ENCODE data around the gene CALB2.
A peak's percentile ranks its signal among the peaks of the same experiment; 100 is the strongest.
"Not testable (repeated sequence)": the region's sequence is repeated elsewhere in the genome, so short reads cannot be mapped to it uniquely, and the experiment has no call there.

The CALB2 gene

DNA sequence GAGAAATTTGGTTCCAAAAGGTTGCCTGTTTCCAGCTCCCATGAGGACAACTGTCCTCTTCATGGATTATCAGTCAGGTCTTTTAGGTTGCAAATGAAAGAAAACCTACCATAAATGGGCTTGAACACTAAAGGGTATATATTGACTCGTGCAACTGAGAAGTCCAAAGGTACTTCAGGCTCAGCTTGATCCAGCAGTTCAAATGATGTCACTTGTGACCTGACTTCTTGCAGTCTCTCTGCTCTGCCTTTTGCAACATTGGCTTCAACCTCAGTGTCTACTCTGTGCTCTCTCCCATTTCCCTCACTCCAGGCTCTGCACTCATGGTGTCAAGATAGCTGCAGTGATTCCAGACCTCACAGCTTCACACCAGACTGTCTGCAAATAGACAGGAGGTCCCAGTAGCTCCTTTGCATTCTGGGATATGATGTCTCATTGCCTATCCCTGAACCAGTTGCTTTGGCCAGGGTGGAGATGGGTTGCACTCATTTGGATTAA, 5.5 kb upstream of the CALB2 start:
- DNase-seq (ENCODE audit: low read depth): no peak

DNA sequence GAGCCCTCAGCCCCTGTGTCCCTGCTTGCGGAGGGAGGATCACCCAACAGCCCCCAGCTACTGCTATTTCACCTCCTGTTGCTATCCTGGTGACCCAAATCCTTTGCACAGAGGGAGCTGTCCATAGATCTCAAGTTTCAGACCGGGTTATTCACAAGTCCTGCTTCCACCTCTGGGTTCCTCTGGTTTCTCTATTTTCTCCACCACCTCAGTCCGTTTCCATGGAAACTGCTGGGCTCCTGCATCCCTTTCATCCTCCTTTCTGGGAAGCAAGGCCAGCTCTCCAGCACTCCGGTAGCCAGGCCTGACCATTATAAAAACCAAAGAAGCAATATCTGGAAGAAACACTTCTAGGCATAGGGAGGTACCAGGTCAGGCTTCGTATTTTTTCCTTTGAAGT, 4.8 kb upstream of the CALB2 start:
- no peak for DNase-seq (ENCODE audit: low read depth)

DNA sequence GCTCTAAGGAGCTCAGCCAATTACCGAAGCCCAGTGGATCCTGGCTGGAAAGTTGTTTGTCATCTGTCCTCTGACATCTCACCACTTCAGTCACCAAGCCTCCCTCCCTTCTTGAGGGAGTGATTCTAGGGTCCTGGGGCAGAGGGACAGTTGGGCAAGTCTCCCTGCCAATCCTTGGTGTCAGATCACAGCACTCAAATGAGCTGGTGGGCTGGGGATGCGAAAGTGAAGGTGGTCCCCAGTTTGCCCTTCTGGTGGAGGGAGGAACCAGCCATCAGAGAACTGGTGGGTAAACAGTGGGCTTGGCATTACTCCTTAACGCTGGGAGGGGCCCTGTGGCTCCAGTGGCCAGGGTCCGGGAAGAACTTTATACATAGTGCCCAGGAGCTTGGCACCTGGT, 4.4 kb upstream of the CALB2 start:
- no peak for DNase-seq (ENCODE audit: low read depth)

DNA sequence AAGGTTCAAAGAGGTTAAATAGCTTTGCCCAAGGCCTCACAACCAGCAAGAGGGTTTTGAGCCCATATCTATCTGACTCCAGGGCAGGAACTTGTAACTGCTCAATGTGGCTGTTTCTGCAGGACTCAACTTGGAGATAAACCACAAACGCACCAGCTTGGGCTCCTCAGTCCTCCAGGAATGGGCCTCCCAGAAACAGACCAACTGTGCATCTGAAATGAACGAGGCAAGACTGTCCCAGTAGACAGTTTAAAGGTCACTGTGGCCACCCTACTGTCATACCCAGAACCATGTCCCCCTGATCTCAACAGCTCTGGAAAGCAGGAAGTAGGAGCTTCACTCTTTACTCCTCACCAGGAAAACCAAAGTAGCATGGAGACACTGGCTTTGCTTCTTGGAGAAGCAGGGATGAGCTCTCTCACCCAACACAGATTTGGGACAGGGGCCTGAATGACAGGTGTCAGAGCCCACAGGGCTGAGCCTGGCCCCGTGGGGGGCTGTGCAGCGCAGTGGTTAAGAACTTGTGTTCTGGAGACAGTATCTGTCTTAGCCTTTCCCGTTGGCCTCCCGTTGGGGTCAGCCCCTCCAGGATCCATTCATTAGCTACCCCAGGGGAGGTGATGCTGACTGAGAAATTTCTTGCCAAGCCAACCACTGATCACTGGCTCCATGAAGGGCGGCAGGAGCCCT, 2.3 kb upstream of the CALB2 start:
- DNase-seq (ENCODE audit: low read depth): no peak

DNA sequence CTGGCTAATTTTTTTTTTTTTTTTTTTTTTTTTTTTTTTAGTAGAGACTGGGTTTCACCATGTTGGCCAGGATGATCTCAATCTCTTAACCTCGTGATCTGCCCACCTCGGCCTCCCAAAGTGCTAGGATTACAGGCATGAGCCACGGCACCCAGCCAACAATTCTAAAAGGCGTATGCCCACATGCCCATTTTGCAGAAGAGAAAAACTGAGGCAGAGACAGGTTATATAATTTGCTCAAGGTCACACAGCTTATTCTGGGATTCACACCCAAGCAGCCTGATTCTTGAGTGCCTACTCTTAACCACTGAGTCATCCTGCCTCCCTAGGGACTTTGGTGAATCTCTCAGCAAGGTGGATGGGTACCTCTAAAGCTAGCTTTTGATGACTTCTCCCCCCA, 1.6 kb upstream of the CALB2 start:
- DNase-seq (ENCODE audit: low read depth): not testable (repeated sequence)

DNA sequence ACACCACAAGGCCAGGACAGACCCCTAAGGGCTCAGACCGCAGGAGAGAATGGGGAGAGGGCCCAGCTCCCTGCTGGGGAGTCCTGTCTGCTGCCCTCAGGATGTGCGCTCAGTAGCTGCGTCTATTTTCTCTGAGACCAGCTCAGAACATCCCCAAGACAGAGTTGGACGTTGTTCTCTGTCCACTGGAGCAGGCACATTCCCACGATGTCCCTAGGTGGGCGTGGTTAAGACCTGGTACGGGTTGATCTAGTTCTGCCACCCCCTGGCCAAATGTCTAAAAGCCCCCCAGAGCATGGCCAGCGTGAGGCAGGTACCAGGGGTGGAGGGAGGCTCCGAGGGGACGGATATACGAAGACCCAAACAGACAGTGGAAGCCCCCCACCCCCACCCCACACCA, 842 bp upstream of the CALB2 start:
- DNase-seq (ENCODE audit: low read depth): no peak

DNA sequence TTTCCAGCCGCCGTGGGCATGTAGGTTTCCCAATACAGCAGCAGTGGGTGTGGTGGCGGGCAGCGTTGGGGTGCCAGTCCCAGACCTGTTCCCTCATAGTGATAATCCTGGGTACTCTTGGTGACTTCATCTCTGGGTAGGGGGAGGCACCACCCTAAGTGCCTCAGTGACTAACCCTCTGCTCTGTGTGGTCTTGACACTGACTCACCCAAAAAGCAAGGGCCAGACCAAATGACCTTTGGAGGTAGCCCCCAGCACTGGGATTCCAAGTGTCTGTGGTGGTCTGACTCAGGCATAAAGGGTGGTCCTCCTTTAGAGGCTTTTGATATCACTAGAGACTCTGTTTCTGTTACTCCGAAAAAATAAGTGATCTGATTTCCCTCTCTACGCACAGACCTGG, 908 bp downstream of the CALB2 start:
- no peak for DNase-seq (ENCODE audit: low read depth)

DNA sequence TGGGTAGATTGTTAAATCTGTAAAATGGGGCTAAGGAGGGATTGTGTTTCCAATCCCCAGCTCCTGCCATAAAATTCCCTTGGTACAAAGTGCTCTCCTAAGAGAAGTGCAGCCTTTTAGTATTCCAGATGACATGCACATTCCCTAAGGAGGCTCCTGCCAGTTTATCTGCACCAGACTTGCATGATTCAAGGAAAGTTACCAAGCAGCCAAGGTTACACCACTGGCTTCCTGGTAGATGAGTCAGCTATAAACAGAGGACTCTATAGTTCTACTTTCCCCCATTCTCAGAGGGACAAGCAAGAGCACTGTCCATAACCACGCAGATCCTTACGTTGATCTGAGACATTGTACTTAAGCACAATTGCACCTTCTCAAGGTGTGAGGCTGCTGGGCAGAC, 1.9 kb downstream of the CALB2 start:
- peak; percentile 69 for DNase-seq (ENCODE audit: low read depth)

DNA sequence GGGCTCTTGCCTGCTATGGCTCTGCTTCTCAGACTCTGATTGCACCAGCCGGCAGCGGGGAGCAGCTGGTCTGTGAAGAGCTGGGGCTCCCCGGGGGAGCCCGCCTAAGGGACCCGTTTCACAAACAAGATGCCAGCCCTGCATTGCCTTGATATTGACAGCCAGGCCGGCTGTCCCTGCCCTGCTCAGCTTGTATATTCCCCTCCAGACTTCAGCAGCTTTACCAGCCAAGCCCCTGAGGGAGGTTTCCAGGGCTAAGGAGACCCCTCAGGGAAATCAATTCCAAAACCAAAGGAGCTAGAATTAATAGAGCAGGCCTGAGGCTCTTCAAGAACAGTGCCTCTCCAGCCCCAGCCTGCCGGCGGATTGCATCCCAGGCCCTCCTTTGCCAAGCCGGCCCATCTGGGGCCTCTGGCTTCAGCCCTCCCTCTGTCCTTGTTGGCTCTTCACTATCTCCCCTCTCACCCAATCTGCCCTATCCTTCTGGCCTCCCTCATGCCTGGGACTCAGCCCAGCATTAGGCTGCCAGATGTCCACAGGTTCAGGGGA, 5.7 kb downstream of the CALB2 start:
- no peak for DNase-seq (ENCODE audit: low read depth)

DNA sequence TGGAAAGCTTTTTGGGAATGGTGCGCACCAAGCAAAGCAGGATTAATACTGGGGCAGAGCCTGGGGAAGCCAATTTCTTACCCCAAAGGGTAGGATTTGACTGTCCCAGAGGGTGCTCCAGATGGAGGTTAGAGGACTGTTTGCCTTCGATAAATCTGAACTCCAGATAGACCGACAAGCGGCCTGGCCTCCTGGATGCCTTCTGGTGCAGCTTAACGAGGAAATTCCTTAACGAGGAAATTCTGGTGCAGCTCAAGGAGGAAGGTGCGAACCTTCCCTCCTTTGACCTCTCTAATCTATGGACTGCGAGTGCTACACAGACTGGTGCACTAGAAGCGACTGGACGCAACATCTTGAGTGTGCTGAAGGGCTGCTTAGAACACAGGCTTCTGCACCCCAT, 6.5 kb downstream of the CALB2 start:
- DNase-seq (ENCODE audit: low read depth): no peak

DNA sequence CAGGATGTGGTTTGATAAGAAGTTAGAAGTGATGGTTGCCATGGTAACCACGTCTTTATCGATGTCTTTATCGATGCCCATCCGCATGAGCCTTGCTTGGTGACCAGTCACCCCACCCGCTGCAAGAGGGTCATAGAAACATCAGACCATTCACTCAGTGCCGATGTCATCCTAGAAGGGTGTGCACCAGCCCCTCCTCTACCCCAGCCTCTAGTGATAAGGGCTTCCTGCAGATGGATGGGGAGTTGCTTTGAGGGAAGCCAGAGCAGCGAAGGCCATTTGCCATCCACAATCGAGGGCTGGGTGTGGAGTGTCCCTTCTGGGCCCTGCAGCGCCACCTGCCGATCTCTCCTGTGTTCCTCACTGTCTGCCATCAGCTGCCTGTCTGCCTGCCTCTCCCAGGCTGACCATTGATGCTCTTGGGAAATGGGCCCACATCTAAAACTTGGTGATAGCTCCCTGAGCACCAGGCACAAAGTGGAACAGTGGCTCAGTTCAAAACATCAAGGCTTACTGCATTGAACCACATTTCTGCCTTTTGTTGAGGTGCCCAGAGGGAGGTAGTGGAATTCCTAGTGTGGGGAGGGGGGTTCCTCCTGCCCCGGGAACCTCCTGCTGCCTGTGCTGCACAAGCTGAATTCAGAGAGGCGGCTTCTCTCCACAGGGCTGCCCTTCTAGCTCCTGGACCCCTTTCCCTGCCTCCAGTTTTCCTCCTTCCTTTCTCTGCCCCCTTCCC, 8.9 kb downstream of the CALB2 start:
- DNase-seq (ENCODE audit: low read depth): no peak

DNA sequence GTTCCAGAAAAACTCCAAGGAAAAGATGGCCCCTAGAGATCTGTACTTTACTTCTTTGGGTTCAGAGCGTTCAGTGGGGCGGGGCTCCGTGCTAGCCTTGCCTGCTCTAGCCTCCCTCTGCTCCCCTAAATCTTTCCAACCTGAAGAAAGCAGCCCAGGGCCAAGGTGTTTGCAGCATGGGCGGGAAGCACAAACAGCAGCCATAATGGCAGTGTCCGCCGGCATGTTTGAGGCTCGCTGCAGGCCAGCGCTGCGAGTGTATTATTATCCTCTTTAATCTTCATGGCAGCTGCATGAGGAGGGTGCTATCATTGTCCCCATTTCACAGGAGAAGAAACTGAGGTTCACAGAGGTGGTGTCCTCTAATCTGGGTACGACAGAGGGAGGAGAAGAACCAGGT, 10.4 kb downstream of the CALB2 start:
- DNase-seq (ENCODE audit: low read depth): no peak

DNA sequence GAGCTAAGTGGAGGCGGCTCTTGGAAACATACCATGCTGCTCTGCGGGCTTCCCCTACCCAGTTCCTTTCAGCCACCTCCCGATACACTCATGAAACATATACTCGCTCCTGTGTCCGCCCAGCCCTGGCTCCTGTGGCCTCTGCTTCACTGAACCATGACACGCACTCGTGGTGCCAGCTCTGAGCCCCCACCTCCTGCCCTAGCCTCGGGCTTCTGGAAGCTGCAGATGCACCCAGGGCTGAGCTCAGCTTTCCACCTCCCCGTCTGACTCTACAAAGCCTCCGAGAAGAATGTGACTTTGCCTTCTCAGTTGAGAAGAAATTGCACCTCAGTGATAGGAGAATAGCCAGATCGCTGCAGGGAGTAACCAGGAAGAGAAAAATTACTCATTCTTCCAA, 11.0 kb downstream of the CALB2 start:
- no peak for DNase-seq (ENCODE audit: low read depth)

DNA sequence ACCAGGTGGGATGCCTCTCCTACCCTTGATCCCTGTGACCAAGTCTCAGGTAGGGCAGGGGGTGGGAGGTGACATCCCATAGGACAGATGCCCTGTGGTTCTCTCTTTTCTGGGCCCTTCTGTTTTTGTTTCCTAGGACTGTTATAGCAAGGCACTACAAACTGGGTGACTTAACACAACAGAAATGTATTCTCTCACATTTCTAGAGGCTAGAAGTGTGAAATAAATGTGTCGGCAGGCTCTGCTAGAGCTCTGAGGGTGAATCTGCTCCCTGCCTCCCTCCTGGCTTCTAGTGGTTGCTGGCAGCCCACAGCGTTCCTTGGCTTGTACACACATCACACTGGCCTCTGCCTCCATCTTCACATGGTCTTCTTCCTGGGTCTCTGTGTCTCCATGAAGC, 12.7 kb downstream of the CALB2 start:
- no peak for DNase-seq (ENCODE audit: low read depth)

DNA sequence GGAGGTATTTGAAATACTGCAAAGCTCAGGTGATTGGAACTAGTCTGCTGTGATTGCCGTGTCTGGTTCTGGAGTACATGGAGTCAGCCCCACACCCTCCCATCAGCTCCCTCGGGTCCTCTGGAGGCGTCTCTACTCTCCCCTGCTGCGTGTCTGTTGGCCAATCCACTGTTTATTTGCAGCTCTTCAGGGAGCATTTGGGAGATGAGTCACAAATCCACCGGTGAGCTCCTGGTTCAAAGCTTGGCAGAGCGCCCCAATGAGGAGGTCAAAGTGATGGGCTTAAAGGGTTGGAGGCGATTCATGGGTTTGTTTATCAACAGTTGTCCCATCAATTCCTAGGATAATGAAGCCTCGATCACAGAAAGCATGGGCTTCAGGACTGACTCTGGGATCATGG, 14.6 kb downstream of the CALB2 start:
- DNase-seq (ENCODE audit: low read depth): no peak

DNA sequence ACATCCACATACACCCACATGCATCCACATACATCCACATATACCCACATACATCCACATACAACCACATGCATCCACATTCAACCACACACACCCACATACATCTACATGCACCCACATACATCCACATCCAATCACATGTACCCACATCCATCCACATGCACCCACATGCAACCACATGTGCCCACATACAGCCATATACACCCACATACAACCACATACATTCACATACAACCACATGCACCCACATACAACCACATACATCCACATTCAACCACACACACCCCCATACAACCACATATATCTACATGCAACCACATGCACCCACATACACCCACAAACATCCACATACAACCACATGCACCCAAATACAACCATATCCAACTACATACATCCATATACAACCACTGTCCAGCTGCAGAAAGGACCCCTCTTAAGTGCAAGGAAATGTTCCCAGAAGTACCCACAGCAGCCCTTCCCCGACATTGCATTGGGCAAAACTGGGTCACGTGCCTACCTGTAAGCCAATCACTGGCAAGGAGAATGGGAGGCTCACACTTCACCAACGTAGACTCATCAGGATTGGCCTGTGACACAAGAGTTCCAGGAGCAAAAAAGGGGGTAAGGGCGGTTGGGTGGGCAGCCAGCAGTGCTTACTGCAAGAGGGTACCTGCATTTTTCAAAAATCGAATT, 18.1 kb downstream of the CALB2 start:
- DNase-seq (ENCODE audit: low read depth): no peak

DNA sequence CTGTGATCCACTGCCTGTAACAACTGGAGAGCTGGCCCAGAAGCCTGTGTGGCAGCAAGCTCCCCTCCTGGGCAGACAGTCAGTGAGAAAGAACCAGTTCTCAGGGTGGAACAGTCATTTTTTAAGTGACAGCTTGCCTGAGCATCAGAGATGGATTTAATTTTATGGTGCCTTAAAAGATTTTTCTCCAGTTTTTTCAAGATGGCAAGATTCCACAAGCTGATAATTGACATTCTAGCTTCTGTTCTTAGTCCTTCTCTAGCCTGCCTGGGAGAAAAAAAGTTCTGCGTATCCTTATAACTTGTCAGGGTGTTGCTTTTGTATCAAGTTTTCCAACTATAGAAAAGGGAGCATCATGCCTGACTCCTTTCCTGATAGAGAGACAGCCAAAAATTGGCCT, 21.2 kb downstream of the CALB2 start:
- DNase-seq (ENCODE audit: low read depth): no peak

DNA sequence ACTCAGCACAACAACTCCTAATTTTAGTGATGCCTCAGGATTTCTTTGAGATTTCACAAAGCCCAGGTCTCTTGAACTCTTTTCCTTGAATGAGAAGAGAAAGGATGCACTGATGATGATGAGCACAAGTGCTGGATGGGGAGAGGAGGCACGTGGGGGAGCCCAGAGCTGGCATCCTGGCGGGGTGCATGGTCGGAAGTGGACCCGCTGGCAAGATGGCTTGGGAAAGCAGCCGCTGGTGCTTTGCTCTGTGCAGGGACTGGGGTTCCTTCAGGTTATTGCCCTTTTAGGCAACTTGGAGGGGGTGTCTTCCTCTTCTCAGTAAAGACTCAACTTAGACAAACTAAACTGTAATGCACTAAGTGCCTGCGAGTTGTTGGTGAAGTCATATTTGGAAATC, 22.3 kb downstream of the CALB2 start:
- DNase-seq (ENCODE audit: low read depth): no peak

DNA sequence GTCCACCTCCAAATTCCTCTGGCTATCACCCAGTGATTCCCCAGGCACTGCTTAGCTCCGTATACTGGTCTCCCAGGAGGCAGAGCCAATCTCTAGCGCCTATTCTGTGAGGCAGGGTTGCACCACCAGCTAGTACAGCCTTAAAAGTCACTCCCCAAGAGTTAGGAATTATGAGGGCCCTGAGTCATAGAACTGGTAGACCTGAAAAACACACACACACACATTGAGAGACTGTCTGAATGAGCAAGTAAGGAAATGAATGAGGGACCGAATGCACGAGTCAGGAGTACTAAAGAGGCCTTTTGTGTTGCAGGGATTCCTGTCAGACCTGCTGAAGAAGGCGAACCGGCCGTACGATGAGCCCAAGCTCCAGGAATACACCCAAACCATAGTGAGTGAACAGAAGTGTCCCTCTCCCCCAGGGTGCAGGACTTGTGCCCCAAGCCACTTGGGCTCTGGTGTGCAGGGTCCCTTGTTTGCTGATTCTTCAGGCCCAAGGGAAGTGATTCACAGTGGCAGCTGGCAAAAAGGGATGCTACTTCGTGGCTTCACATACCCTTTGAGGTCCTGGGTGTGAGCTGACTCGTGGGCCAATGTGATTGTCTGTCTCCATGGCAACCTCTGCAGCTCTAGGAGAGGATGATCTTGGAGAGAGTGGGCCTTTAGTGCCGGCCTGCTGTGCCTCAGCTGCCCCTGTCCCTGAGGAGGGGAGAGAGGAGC, 24.7 kb downstream of the CALB2 start:
- no peak for DNase-seq (ENCODE audit: low read depth)

DNA sequence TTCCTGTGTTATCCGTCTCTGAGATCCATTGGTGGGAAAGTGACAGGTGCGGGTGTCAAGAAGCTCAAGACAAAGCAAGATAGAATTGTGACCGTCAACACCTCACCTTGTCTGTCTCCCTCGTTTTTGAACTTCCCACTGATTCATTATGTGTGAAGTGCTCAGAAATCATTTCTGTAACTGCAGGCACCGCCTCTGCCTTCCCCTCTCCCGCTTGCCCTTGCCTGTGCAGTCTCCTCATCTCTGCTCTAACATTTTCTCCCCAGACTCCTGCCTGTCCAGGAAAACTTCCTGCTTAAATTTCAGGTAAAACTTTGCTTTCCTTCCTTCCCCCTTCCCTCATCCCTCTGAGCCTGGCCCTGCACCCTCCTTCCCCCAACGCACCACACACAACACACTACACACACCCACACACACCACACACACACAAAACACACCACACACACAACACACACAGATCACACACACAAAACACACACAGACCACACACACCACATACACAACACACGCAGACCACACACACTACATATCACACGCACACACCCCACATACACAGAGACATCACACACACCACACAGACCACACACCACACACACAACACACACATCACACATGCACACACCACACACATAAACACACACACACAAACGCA, 25.7 kb downstream of the CALB2 start:
- no peak for DNase-seq (ENCODE audit: low read depth)

DNA sequence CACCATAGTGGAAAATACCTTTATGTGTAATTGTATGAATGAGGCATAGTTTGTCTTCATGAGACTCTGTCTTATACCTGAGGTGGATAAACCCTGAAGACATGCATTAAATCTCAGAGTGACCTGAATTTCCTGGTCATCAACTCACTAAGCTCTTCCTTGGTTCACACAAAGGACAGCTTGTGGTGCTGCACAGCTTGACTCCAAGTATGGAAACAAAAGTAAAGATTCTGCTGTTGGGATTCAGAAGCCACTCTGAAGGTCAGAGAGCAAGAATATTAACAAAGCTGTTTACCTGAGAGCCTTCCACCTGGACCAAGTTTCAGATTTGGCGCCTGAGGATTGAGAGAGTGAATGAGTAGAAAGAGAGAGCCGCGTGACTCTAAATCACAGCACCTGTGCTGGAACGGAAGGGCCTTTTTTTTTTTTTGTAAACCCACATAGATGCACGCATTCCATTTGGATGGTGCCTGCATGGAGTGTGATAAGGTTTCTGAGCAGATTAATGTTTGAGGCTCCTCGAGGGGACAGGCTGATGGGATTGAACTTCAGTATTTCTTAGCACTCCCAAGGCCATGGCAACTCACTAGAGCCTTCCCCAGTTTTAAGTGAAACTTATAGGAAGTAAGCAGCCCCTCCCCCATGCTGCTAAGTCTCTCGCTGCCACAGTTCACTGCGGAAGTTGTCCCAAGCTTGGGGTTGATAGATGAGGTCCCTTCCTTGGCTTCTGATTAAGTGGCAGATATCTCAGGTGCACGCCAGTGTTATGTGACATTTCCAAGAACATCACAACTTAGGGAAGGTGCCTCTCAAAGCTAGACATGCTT, 28.7 kb downstream of the CALB2 start:
- no peak for DNase-seq (ENCODE audit: low read depth)
